ENCODE measurements around the gene ARTN.

GRCh38 chr1:43978264-43978550, 44.6 kb downstream of the ARTN start:
- TF ChIP-seq CTCF (IDR thresholded peaks at IDR 0.05) (no peak), POLR2A (IDR thresholded peaks at IDR 0.05) (no peak)

Measured in uterus (tissue), 2 donors.